Loucy (cell line): ENCODE results near the gene SZT2.

ENCODE experiments used
- H2AFZ ChIP-seq: fragments of 200-600 bp; sonication (generic); 2 replicates; pipeline ENCODE4 v1.6.0; 2016; ENCODE audit warnings: antibody characterized with exemption, mild to moderate bottlenecking, low read length, moderate library complexity
- H3F3A ChIP-seq: fragments of 200-600 bp; 2 replicates; pipeline ENCODE4 v1.6.0; 2016; ENCODE audit warnings: antibody characterized with exemption, low read depth, mild to moderate bottlenecking
- H3K27me3 ChIP-seq: fragments of 200-600 bp; sonication (generic); 2 replicates; pipeline ENCODE4 v1.6.1; 2014; ENCODE audit warnings: low read length, mild to moderate bottlenecking; ENCODE audit not compliant: insufficient read depth, poor library complexity, severe bottlenecking
- H3K36me3 ChIP-seq: fragments of 200-600 bp; sonication (generic); 2 replicates; pipeline ENCODE4 v1.6.1; 2016; ENCODE audit warnings: low read length; ENCODE audit not compliant: insufficient read depth
- H3K4me1 ChIP-seq: fragments of 200-600 bp; sonication (generic); 2 replicates; pipeline ENCODE4 v1.5.1; 2014; ENCODE audit warnings: low read length, mild to moderate bottlenecking; ENCODE audit not compliant: insufficient read depth, poor library complexity, severe bottlenecking
- H3K4me2 ChIP-seq: fragments of 200-600 bp; sonication (generic); 2 replicates; pipeline ENCODE4 v1.6.0; 2014; ENCODE audit warnings: antibody characterized with exemption, low read length, low read depth, mild to moderate bottlenecking; ENCODE audit not compliant: poor library complexity, severe bottlenecking
- H3K4me3 ChIP-seq: fragments of 200-600 bp; sonication (generic); 2 replicates; pipeline ENCODE4 v1.5.1; 2014; ENCODE audit warnings: low read length, mild to moderate bottlenecking, mixed read lengths; ENCODE audit not compliant: poor library complexity, severe bottlenecking
- H3K79me2 ChIP-seq: fragments of 200-600 bp; sonication (generic); 2 replicates; pipeline ENCODE4 v1.6.1; 2014; ENCODE audit warnings: low read length; ENCODE audit not compliant: insufficient read depth
- H3K9ac ChIP-seq: fragments of 200-600 bp; sonication (generic); 2 replicates; pipeline ENCODE4 v1.6.0; 2014; ENCODE audit warnings: mild to moderate bottlenecking, low read depth, low read length, moderate library complexity; ENCODE audit not compliant: poor library complexity, severe bottlenecking
- H3K9me2 ChIP-seq: fragments of 200-600 bp; sonication (generic); replicated peaks from 2 replicates; pipeline ENCODE4 v1.6.1; 2016; ENCODE audit warnings: low read depth, low read length, mixed read lengths
- H3K9me3 ChIP-seq: fragments of 200-600 bp; sonication (generic); 2 replicates; pipeline ENCODE4 v1.6.1; 2014; ENCODE audit warnings: mild to moderate bottlenecking, antibody characterized with exemption, low read length, low read depth; ENCODE audit not compliant: insufficient read depth
- H4K20me1 ChIP-seq: fragments of 200-600 bp; sonication (generic); 2 replicates; pipeline ENCODE4 v1.6.0; 2014; ENCODE audit warnings: antibody characterized with exemption, low read length, mild to moderate bottlenecking; ENCODE audit not compliant: insufficient read depth, poor library complexity, severe bottlenecking
- CTCF ChIP-seq: fragments of 200-600 bp; sonication (generic); conservative IDR thresholded peaks from 2 replicates; pipeline ENCODE4 v1.5.1; 2014; ENCODE audit warnings: mild to moderate bottlenecking, antibody characterized with exemption, low read length
- EZH2phosphoT487 ChIP-seq: fragments of 200-600 bp; IDR thresholded peaks from 2 replicates; pipeline ENCODE4 v1.6.1; 2018; ENCODE audit warnings: antibody characterized with exemption, mild to moderate bottlenecking, moderate library complexity, borderline replicate concordance

Gene SZT2

GRCh38 chr1:43463479-43463878 lies 73.8 kb downstream of the SZT2 start:
- Histone ChIP-seq H3K79me2 (no peaks in the 10 kb centered on the region), H4K20me1 (no peaks in the 10 kb centered on the region), H3K9me3 (no peaks in the 10 kb centered on the region), H3F3A (no peaks in the 10 kb centered on the region), H3K36me3 (no peaks in the 10 kb centered on the region), H3K9ac (no peak overlapping the region), H3K4me1 (peaks cover 16% of the 10 kb centered on the region), H2AFZ (no peak overlapping the region), H3K27me3 (peaks cover under 1% of the 10 kb centered on the region), H3K9me2 (no peaks in the 10 kb centered on the region), H3K4me3 (no peak overlapping the region), H3K4me2 (no peak overlapping the region)
- TF ChIP-seq EZH2phosphoT487 (no peak), CTCF (no peak)

- Histone ChIP-seq H4K20me1 (no peaks in the 10 kb centered on the region), H3K4me2 (no peak overlapping the region), H3K36me3 (no peaks in the 10 kb centered on the region), H3K9me2 (no peaks in the 10 kb centered on the region), H3K4me3 (no peak overlapping the region), H3K4me1 (peaks cover 16% of the 10 kb centered on the region), H3F3A (no peaks in the 10 kb centered on the region), H3K9ac (no peak overlapping the region), H3K79me2 (no peaks in the 10 kb centered on the region), H2AFZ (no peak overlapping the region), H3K27me3 (no peaks in the 10 kb centered on the region), H3K9me3 (no peaks in the 10 kb centered on the region)
- TF ChIP-seq CTCF, result no peak
- no peak for TF ChIP-seq EZH2phosphoT487
Measured at GRCh38 chr1:43464681-43465504, 75.2 kb downstream of the SZT2 start.

GRCh38 chr1:43465505-43466067 lies 75.9 kb downstream of the SZT2 start:
- Histone ChIP-seq H3F3A (no peaks in the 10 kb centered on the region), H3K9me3 (no peaks in the 10 kb centered on the region), H2AFZ (no peak overlapping the region), H3K27me3 (no peaks in the 10 kb centered on the region), H3K36me3 (no peaks in the 10 kb centered on the region), H3K4me1 (peaks cover 16% of the 10 kb centered on the region), H3K9me2 (no peaks in the 10 kb centered on the region), H3K4me2 (no peak overlapping the region), H3K9ac (no peak overlapping the region), H3K4me3 (no peak overlapping the region), H4K20me1 (no peaks in the 10 kb centered on the region), H3K79me2 (no peaks in the 10 kb centered on the region)
- no peak for TF ChIP-seq EZH2phosphoT487
- TF ChIP-seq CTCF, result no peak
